PC-3 (cell line): Measurements from ENCODE around the gene IL20RA. TPM values are rescaled to one million over a fixed set of nuclear protein-coding genes. Genes with fewer than 3 reads are reported as not detected.

Source experiments
- ATAC-seq: fragments of 200-7000 bp; cut with Tn5 transposase; 2 replicates; pipeline ENCODE4 v1.9.1; 2020; ENCODE audit warnings: mild to moderate bottlenecking, moderate library complexity
- BruUV-seq: library from RNA; stranded (reverse); fragments of 400-500 nt; replicated peaks from 2 replicates; lab custom pipeline; 2021; lab: Mats Ljungman, UMichigan
- CTCF ChIA-PET: fragments of 300-600 bp; sonication (Branson Sonifier 250); formaldehyde crosslinking; loops from one replicate; lab custom pipeline; 2022; ENCODE audit warnings: antibody characterized with exemption; lab: Charles Lee
- POLR2A ChIA-PET: fragments of 300-600 bp; sonication (Branson Sonifier 250); formaldehyde crosslinking; loops from one replicate; lab custom pipeline; 2022; ENCODE audit warnings: antibody characterized with exemption; ENCODE audit not compliant: unreplicated experiment; lab: Charles Lee
- DNase-seq: peaks from one replicate; pipeline ENCODE4 v3.0.0-alpha.2; 2015
- H2AFZ ChIP-seq: fragments of 300-600 bp; sonication (generic); 2 replicates; pipeline ENCODE4 v1.6.0; 2016; ENCODE audit warnings: antibody characterized with exemption, low read length
- H3F3A ChIP-seq: fragments of 300-600 bp; sonication (generic); one replicate; pipeline ENCODE4 v1.6.0; 2017; ENCODE audit warnings: antibody characterized with exemption, low read length, control low read depth, mild to moderate bottlenecking; ENCODE audit not compliant: unreplicated experiment
- H3K27ac ChIP-seq: fragments of 300-600 bp; sonication (generic); 2 replicates; pipeline ENCODE4 v1.5.1; 2016; ENCODE audit warnings: mild to moderate bottlenecking, low read length
- H3K27me3 ChIP-seq: fragments of 300-600 bp; sonication (generic); 2 replicates; pipeline ENCODE4 v1.6.1; 2016; ENCODE audit warnings: low read length, mixed read lengths
- H3K36me3 ChIP-seq: fragments of 300-600 bp; sonication (generic); 2 replicates; pipeline ENCODE4 v1.6.1; 2016; ENCODE audit warnings: low read depth, mixed run types, low read length, mixed read lengths
- H3K4me1 ChIP-seq: fragments of 300-600 bp; sonication (generic); 2 replicates; pipeline ENCODE4 v1.5.1; 2016; ENCODE audit warnings: low read length; ENCODE audit not compliant: insufficient read depth
- H3K4me2 ChIP-seq: fragments of 300-600 bp; sonication (generic); 2 replicates; pipeline ENCODE4 v1.6.0; 2016; ENCODE audit warnings: low read length
- H3K4me3 ChIP-seq: fragments of 300-600 bp; sonication (generic); 2 replicates; pipeline ENCODE4 v1.5.1; 2016; ENCODE audit warnings: mild to moderate bottlenecking, low read length, mixed read lengths
- H3K79me2 ChIP-seq: fragments of 300-600 bp; sonication (generic); 2 replicates; pipeline ENCODE4 v1.6.1; 2017; ENCODE audit warnings: low read length, mixed read lengths
- H3K9ac ChIP-seq: fragments of 300-600 bp; sonication (generic); 2 replicates; pipeline ENCODE4 v1.6.0; 2016; ENCODE audit warnings: mild to moderate bottlenecking, low read length
- H3K9me2 ChIP-seq: fragments of 300-600 bp; sonication (generic); replicated peaks from 2 replicates; pipeline ENCODE4 v1.6.1; 2016; ENCODE audit warnings: mixed run types, low read length, mixed read lengths
- H3K9me3 ChIP-seq: fragments of 300-600 bp; sonication (generic); 2 replicates; pipeline ENCODE4 v1.6.1; 2016; ENCODE audit warnings: low read length, mixed read lengths
- H4K20me1 ChIP-seq: fragments of 300-600 bp; sonication (generic); 2 replicates; pipeline ENCODE4 v1.6.1; 2016; ENCODE audit warnings: low read length, mixed read lengths
- CTCF ChIP-seq: fragments of 300-600 bp; sonication (generic); conservative IDR thresholded peaks from 2 replicates; pipeline ENCODE4 v1.5.1; 2017; ENCODE audit warnings: antibody characterized with exemption, low read depth, mild to moderate bottlenecking, low read length
- EZH2 ChIP-seq: fragments of 300-600 bp; sonication (generic); IDR thresholded peaks from one replicate; pipeline ENCODE4 v1.6.1; 2017; ENCODE audit warnings: antibody characterized with exemption, mild to moderate bottlenecking, low read length; ENCODE audit not compliant: unreplicated experiment
- EZH2phosphoT487 ChIP-seq: fragments of 300-600 bp; sonication (generic); IDR thresholded peaks from 2 replicates; pipeline ENCODE4 v1.6.1; 2018; ENCODE audit warnings: mild to moderate bottlenecking, antibody characterized with exemption, low read length, borderline replicate concordance
- intact Hi-C: fragments of 100-400 bp; cut with micrococcal nuclease; formaldehyde crosslinking; loops from 2 replicates; pipeline ENCODE4 v1.9.0; 2023
- total RNA-seq: library from RNA; depleted of rRNA; stranded (reverse); fragments of >200 nt; gene quantifications from 2 replicates; pipeline ENCODE4 v1.2.3, GENCODE V29; 2014

Gene IL20RA
- total RNA-seq, 1 experiment from 2014 or later = 6.0 TPM

DNA sequence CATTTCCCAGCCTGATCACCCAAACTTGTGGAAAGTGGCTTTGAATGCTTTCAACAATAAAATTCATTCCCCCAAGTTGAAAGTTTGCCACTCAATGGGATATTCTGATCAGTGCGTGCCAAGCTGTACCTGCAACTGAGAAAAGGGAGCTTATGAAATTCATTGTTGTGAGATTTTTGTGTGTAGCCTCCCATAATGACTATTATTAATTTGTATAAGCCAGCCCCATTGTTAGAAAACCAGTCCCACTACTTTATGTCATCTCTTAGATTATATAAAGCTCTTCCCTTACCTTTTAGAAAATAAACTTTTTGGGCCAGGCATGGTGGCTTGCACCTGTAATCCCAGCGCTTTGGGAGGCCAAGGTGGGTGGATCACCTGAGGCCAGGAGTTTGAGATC, 15.9 kb downstream of the IL20RA start:
- no peak for ATAC-seq

DNA sequence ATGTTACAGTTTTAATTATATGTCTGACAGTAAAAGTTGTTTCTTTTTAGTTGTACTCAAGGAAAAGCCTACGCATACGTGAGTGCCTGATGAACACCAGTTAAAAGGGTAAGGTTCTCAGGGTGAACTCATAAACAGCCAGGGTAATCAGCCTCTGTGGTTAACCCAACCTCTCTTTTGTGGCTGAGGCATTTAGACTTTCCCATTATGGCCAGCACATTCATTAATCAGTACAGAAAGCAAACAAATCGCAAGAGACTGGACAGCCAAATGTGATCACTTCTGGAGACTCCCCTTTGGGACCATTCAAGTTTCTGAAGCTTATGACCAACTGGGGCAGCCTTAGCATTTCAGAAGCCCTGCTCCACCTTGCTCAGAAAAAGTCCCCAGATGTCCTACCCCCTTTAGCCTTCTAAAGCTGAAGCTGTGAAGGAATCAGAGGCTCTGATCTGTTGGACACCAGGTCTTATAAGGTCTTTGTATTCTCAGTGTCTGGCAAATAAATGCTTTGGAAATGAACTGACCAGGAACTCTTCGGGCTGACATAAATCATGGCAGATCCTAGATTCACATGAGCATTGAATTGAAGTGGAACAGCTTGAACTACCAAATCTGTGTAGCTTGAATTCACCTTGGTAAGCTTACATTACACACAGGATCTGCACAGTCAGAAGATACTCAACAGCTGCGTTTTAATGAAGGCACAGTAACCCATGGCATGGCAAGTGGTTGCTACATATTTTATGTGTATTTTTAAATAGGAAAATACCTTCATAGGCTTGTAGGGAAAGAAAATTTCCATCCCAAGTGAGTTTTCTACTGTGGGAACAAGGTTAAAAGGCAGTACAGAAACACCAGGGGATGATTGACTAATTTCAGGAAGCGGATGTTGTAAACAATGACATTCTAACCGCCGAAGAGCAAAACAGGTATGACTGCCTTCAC, 18.7 kb downstream of the IL20RA start:
- ChIA-PET CTCF (interaction anchor here (0.9 kb wide), 1 partner anchor 12 kb away, joined by 4 read pairs; no protein-coding TSS in a partner anchor), POLR2A (no interaction called here)
- intact Hi-C loops = loop anchor here (2.0 kb wide), 1 partner anchor 25 kb away; no protein-coding TSS in a partner anchor
- ATAC-seq (peak; percentile 60), DNase-seq (peak; percentile 93)
- H3K27ac ChIP-seq = peak overlapping the region; percentile 97
- no peaks in the 10 kb centered on the region for H3K9me2 ChIP-seq
- H4K20me1 ChIP-seq = no peaks in the 10 kb centered on the region
- H3K36me3 ChIP-seq = no peaks in the 10 kb centered on the region
- no peaks in the 10 kb centered on the region for H3K9me3 ChIP-seq
- peaks cover 4% of the 10 kb centered on the region for H3F3A ChIP-seq
- H3K9ac ChIP-seq = peak overlapping the region; percentile 91
- peak overlapping the region; percentile 41 for H3K4me3 ChIP-seq
- peak overlapping the region; percentile 81 for H3K4me2 ChIP-seq
- no peaks in the 10 kb centered on the region for H3K79me2 ChIP-seq
- H3K4me1 ChIP-seq = peaks cover 61% of the 10 kb centered on the region
- no peak overlapping the region for H2AFZ ChIP-seq
- TF ChIP-seq EZH2 = no peak
- no peak for TF ChIP-seq EZH2phosphoT487
- no peak for TF ChIP-seq CTCF
- TSS peak; percentile 49 for BruUV-seq
- no peaks in the 10 kb centered on the region for H3K27me3 ChIP-seq

More for the DNA sequence above, 15.9 kb downstream of the IL20RA start:
- Histone ChIP-seq H3K4me1 (peaks cover 57% of the 10 kb centered on the region), H3K9me3 (no peaks in the 10 kb centered on the region), H3F3A (peaks cover 4% of the 10 kb centered on the region), H4K20me1 (no peaks in the 10 kb centered on the region), H3K27me3 (no peaks in the 10 kb centered on the region), H2AFZ (no peak overlapping the region), H3K4me3 (peak overlapping the region; percentile 22; the same call in 1 of the 2 replicates), H3K36me3 (no peaks in the 10 kb centered on the region), H3K79me2 (no peaks in the 10 kb centered on the region), H3K27ac (peak overlapping the region; percentile 97), H3K9me2 (no peaks in the 10 kb centered on the region), H3K9ac (peak overlapping the region; percentile 69), H3K4me2 (peak overlapping the region; percentile 77)
- intact Hi-C loops = loop anchor here (2.0 kb wide), 1 partner anchor 14 kb away; no protein-coding TSS in a partner anchor
- TF ChIP-seq CTCF (no peak), EZH2phosphoT487 (no peak), EZH2 (no peak)
- POLR2A ChIA-PET = interaction anchor here (0.7 to 1.0 kb wide), 2 partner anchors 14 to 27 kb away, joined by 4 to 5 read pairs; no protein-coding TSS in a partner anchor
- BruUV-seq = TSS peak; percentile 17
- DNase-seq = peak; percentile 16
- CTCF ChIA-PET = interaction anchor here (0.6 kb wide), 1 partner anchor 15 kb away, joined by 3 read pairs; no protein-coding TSS in a partner anchor
